Thyroid gland (tissue), 4 donors: Measurements from ENCODE around the gene CELSR3.

Source experiments
- POLR2A ChIP-seq, 2 donors: fragments of 450-650 bp; IDR thresholded peaks; one replicate each; pipeline ENCODE4 v1.6.1; 2017; ENCODE audit warnings: antibody characterized with exemption in 2 of 2, mild to moderate bottlenecking in 2 of 2, moderate library complexity in 1 of 2
- TF ChIP-seq, protein P1 (sequence below), 6 experiments: fragments of 200-600 bp in 3 of 6; fragments of 450-650 bp in 3 of 6; sonication (generic) in 3 of 6; IDR thresholded peaks; one replicate each; pipeline ENCODE4 v1.5.1; 2016 to 2019; ENCODE audit warnings: antibody characterized with exemption in 6 of 6, mild to moderate bottlenecking in 2 of 6, inconsistent platforms in 1 of 6, moderate library complexity in 1 of 6

DNA sequence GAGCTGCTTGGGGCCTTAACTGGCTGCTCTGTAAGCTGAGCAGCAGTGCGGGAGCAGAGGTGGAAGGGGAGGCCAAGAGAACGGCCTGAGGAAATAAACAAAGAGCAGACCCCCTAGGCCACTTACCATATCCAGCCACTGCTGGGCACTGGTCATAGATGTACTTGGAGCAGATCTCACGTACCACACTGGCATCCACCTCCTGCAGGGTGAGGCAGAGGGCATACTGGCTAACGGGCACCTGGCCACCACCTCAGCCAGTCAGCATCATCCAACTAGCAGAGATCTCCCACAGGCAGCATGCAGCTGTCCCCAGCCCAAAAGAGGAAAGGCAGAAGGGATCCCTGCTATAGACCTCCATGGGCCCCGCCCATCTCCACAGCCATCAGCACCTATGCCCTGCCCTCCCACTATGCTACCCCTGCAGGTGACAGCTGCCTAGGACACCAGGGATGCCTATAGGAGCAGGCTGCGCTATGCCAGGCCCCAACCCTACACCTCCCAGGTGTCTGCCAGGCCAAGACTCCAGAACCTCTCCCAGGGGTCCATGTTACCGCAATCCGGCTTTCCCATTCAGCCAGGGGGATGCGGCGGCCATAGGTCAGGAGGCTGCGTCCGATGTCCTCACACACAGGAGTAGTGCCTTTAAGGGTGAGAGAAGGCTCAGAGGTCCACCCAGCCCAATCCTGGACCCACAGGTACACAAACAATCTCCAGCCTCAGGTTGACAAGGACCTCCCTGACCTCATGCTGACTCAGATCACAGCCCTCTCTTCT lies 63.0 kb downstream of the CELSR3 start:
- no peak for TF ChIP-seq POLR2A (IDR thresholded peaks at IDR 0.05)
- TF ChIP-seq, protein P1, sequence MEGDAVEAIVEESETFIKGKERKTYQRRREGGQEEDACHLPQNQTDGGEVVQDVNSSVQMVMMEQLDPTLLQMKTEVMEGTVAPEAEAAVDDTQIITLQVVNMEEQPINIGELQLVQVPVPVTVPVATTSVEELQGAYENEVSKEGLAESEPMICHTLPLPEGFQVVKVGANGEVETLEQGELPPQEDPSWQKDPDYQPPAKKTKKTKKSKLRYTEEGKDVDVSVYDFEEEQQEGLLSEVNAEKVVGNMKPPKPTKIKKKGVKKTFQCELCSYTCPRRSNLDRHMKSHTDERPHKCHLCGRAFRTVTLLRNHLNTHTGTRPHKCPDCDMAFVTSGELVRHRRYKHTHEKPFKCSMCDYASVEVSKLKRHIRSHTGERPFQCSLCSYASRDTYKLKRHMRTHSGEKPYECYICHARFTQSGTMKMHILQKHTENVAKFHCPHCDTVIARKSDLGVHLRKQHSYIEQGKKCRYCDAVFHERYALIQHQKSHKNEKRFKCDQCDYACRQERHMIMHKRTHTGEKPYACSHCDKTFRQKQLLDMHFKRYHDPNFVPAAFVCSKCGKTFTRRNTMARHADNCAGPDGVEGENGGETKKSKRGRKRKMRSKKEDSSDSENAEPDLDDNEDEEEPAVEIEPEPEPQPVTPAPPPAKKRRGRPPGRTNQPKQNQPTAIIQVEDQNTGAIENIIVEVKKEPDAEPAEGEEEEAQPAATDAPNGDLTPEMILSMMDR (IDR thresholded peaks at IDR 0.05): no peak
